GM12892 (cell line): ENCODE results near the gene MAX.

Experiments used
- POLR2A ChIP-seq: IDR thresholded peaks from 2 replicates; pipeline ENCODE4 v1.6.1; 2011; ENCODE audit warnings: low read depth, low read length, control low read depth
- TAF1 ChIP-seq: IDR thresholded peaks from 2 replicates; pipeline ENCODE4 v1.6.1; 2011; ENCODE audit warnings: low read depth, mild to moderate bottlenecking, control low read depth, low read length, borderline replicate concordance

DNA sequence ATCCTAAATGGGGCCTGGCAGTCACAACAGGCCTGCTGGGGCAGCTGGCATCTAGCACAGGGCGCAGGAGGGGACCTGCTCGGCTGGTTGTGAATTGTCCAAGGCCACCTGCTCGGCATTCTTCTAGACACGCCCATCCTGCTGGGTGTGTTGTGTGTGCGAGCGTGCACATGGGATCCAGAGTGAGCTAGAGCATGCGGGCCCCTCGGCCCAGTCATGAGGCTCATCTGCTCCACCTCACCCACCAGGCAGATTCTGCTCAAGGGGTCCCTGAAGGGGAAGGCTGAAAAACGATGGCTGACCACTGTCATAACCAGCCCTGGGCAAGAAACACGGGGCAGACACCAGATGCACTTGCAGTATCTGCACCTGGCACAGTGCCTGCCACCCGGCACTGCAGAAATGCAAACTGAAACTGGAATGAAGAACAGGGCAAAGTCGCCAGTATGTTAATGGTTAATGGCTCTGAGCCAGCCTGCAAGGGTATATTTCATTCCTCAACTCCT, 31.8 kb downstream of the MAX start:
- TF ChIP-seq POLR2A (no peak), TAF1 (no peak)
